Measurements from ENCODE around the gene KIAA0930. TPM values are rescaled to one million over a fixed set of nuclear protein-coding genes. Genes with fewer than 3 reads are reported as not detected.

Gene KIAA0930
- total RNA-seq, 6 donors from 2014 or later = 31.2 to 103 (median 42.8) TPM

GRCh38 chr22:45228401-45228754 is 12.3 kb downstream of the KIAA0930 start:
- peak in 1 of 2 donors; percentile 59 for ATAC-seq (ENCODE audit: low FRiP score in 2 of 2)
- H3K27ac ChIP-seq = peak overlapping the region; percentile 43 to 81 (median 62)
- no peaks in the 10 kb centered on the region for H3K36me3 ChIP-seq
- 82 to 91% methylated on average over 8 of the region's 8 CpGs for WGBS, 2 donors
- H3K4me1 ChIP-seq = peaks cover 30 to 51% (median 35%) of the 10 kb centered on the region in 4 donors
- TF ChIP-seq EP300 (IDR thresholded peaks at IDR 0.05) (no peak), CTCF (IDR thresholded peaks at IDR 0.05) (no peak), POLR2AphosphoS5 (IDR thresholded peaks at IDR 0.05) (no peak), POLR2A (IDR thresholded peaks at IDR 0.05) (no peak)
- no peaks in the 10 kb centered on the region for H3K27me3 ChIP-seq
- no peaks in the 10 kb centered on the region for H3K9me3 ChIP-seq
- DNase-seq = peak in 1 of 2 donors; percentile 52
- no peak overlapping the region for H3K4me3 ChIP-seq

DNA sequence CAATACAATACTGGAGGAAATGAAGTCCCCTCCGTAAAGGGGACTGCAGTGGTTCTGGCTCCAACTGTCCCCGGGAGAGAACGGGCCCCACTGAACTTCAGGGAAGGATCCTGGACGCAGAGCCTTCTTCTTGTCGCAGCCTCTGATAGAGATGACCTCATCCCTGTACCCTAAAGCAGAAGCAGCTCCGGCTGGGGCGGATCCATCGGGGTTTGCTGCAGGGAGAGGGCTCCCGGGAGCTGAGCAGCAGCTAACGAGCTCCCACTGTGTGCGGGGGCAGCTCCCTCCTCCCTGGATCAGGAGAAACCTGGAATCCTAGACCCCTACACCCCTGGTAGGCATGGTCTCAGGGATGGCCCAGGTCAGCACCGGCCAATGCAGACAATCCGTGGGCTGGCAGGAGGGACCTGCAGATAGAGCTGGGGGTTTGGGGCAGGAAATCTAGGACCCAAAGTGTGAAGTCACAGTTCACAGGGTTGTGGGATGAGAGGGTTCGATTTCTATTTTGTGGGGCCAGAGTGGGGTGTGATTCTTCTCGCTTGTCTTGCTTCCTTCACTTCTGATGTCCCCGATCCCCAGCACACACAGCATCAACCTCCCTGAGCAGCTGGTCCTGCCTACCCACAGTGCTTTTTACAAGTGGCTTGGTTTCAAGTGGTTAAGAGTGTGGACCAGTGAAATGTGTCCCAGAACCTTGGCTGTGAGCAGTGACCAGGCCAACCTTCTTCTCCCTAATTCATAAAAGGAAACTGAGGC is 12.9 kb downstream of the KIAA0930 start:
- DNase-seq = peak in 1 of 2 donors; percentile 68
- Histone ChIP-seq H3K4me3 (no peak overlapping the region), H3K4me1 (peaks cover 30 to 54% (median 35%) of the 10 kb centered on the region in 4 donors), H3K36me3 (no peaks in the 10 kb centered on the region), H3K9me3 (no peaks in the 10 kb centered on the region), H3K27me3 (no peaks in the 10 kb centered on the region), H3K27ac (peak overlapping the region; percentile 43 to 81 (median 62))
- TF ChIP-seq POLR2A (IDR thresholded peaks at IDR 0.05) = peak in 1 of 4 donors; percentile 16
- TF ChIP-seq CTCF (IDR thresholded peaks at IDR 0.05) = no peak
- peak in 1 of 2 donors; percentile 66 for ATAC-seq (ENCODE audit: low FRiP score in 2 of 2)
- 70 to 86% methylated on average over 4 to 15 of the region's 16 CpGs for WGBS, 2 donors

DNA sequence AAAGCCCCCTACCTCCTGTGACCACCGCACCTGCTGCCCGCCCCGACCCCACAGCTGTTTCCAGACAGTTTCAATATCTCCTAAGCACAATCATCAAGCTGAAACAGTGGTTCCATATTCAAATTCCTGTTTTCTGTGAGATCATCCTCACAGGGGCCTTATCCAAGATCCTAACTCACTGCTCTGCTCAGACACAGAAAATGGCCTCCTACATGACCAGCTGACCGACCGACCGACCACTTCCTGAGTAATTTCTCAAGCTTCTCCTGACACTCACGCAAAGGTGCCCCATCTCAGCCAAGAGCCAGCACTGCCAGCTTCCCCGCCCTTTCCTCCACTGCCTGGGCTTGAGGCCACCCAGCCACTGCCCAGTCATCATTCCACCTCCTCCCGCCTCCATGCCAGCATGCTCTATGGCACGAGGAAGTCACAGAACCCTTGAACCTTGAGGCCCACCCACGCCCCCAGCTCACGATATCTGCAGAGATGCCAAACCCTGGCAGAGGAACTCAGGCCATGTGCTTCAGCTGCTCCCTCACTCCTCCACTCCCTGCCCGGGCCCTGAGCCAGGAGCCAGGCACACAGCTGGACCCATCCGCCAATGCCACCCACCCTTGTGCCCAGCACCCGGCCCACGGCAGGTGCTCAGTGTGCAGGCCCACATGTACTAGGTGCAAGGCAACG is 14.0 kb downstream of the KIAA0930 start:
- TF ChIP-seq EP300 (IDR thresholded peaks at IDR 0.05) = no peak
- TF ChIP-seq POLR2AphosphoS5 (IDR thresholded peaks at IDR 0.05) = peak in 1 of 2 donors; percentile 47
- peak in 1 of 2 donors; percentile 59 for ATAC-seq (ENCODE audit: low FRiP score in 2 of 2)
- Histone ChIP-seq H3K9me3 (no peaks in the 10 kb centered on the region), H3K36me3 (no peaks in the 10 kb centered on the region), H3K4me1 (peaks cover 30 to 54% (median 36%) of the 10 kb centered on the region in 4 donors), H3K27ac (peak overlapping the region; percentile 60 to 81 (median 64)), H3K4me3 (no peak overlapping the region), H3K27me3 (no peaks in the 10 kb centered on the region)
- WGBS, 2 donors = 62 to 66% methylated on average over 11 to 17 of the region's 17 CpGs
- peak; percentile 68 to 73 for DNase-seq

DNA sequence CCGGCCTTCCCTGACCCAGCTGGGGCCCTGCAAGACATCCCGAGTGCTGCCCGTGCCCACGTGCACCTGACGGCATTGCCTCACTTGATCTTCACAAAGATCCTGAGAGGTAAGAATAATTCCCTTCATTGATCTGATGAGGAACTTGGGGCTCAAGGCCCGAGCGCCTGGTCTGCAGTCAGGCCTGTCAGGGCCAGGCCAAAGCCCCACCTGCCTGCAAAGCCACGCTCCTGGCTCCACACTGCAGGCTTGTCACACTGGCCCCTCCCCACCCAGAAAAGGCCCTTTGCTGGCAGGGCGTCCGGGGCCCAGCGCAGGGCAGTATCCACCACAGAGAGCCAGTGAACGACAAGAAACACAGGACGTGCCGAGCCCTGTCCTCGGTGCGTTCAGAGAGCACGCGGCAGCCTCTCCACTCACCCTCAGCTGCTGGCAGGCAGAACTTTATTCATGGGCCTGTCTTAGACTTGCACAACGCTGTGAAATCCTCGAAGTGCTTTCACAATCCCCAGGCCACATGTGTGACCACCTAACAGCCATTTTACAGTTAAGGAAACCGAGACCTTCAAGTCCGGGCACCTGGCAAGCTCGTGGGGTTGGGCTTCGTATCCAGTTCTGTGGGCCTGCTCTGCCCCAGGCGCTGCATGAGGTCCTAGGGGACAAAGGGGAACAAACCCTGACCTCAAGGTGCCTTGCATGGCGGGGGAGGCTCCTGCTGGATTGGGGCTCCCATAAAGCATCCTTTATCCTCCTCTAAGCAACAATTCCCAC is 14.8 kb downstream of the KIAA0930 start:
- H3K4me1 ChIP-seq = peaks cover 34 to 54% (median 42%) of the 10 kb centered on the region in 4 donors
- no peak overlapping the region for H3K4me3 ChIP-seq
- H3K9me3 ChIP-seq = no peaks in the 10 kb centered on the region
- H3K27me3 ChIP-seq = no peaks in the 10 kb centered on the region
- peak; percentile 78 to 81 for DNase-seq
- 60 to 81% methylated on average over 9 to 26 of the region's 26 CpGs for WGBS, 2 donors
- H3K27ac ChIP-seq = peak overlapping the region; percentile 60 to 81 (median 64)
- TF ChIP-seq CTCF (IDR thresholded peaks at IDR 0.05) (no peak), EP300 (IDR thresholded peaks at IDR 0.05) (peak in 1 of 4 donors; percentile 45), POLR2AphosphoS5 (IDR thresholded peaks at IDR 0.05) (peak; percentile 10 to 25)
- ATAC-seq (ENCODE audit: low FRiP score in 2 of 2) = peak; percentile 43 to 61
- no peaks in the 10 kb centered on the region for H3K36me3 ChIP-seq
